ENCODE data around the gene ZBTB18. TPM values are rescaled to one million over a fixed set of nuclear protein-coding genes. Genes with fewer than 3 reads are reported as not detected.

ZBTB18 gene
- total RNA-seq, 2 donors from 2014 or later = 14.2 to 40.8 TPM

- no peak for TF ChIP-seq POLR2A (IDR thresholded peaks at IDR 0.05)
- TF ChIP-seq CTCF (IDR thresholded peaks at IDR 0.05) = no peak
- TF ChIP-seq POLR2AphosphoS5 (IDR thresholded peaks at IDR 0.05) = no peak
- 97% methylated on average over 2 of the region's 2 CpGs for WGBS
- intact Hi-C loops (cut with DNase I) = no loop called here
- Histone ChIP-seq H3K36me3 (no peaks in the 10 kb centered on the region), H3K4me1 (replicated peaks) (no peaks in the 10 kb centered on the region), H3K9me3 (no peaks in the 10 kb centered on the region), H3K27ac (no peak overlapping the region), H3K27me3 (replicated peaks; ENCODE audit: insufficient read depth) (no peaks in the 10 kb centered on the region), H3K4me3 (no peak overlapping the region)
- DNase-seq (ENCODE audit: low spot score) = no peak
Measured at GRCh38 chr1:244060686-244061085, 9.6 kb downstream of the ZBTB18 start.

- intact Hi-C loops (cut with DNase I) = no loop called here
- Histone ChIP-seq H3K27me3 (replicated peaks; ENCODE audit: insufficient read depth) (no peaks in the 10 kb centered on the region), H3K36me3 (no peaks in the 10 kb centered on the region), H3K4me1 (replicated peaks) (no peaks in the 10 kb centered on the region), H3K4me3 (no peak overlapping the region), H3K27ac (no peak overlapping the region), H3K9me3 (no peaks in the 10 kb centered on the region)
- no peak for DNase-seq (ENCODE audit: low spot score)
- WGBS = 91% methylated on average over 4 of the region's 4 CpGs
- no peak for TF ChIP-seq CTCF (IDR thresholded peaks at IDR 0.05)
- no peak for TF ChIP-seq POLR2AphosphoS5 (IDR thresholded peaks at IDR 0.05)
- no peak for TF ChIP-seq POLR2A (IDR thresholded peaks at IDR 0.05)
Measured at GRCh38 chr1:244062156-244062725, 11.2 kb downstream of the ZBTB18 start.

GRCh38 chr1:244063498-244063897, 12.4 kb downstream of the ZBTB18 start:
- TF ChIP-seq CTCF (IDR thresholded peaks at IDR 0.05) (no peak), POLR2A (IDR thresholded peaks at IDR 0.05) (no peak), POLR2AphosphoS5 (IDR thresholded peaks at IDR 0.05) (no peak)
- Histone ChIP-seq H3K4me1 (replicated peaks) (no peaks in the 10 kb centered on the region), H3K27me3 (replicated peaks; ENCODE audit: insufficient read depth) (no peaks in the 10 kb centered on the region), H3K9me3 (no peaks in the 10 kb centered on the region), H3K27ac (no peak overlapping the region), H3K36me3 (no peaks in the 10 kb centered on the region), H3K4me3 (no peak overlapping the region)
- no peak for DNase-seq (ENCODE audit: low spot score)
- intact Hi-C loops (cut with DNase I) = no loop called here
- 66% methylated on average over 6 of the region's 6 CpGs for WGBS

- no peak for TF ChIP-seq POLR2A (IDR thresholded peaks at IDR 0.05)
- no peak for TF ChIP-seq POLR2AphosphoS5 (IDR thresholded peaks at IDR 0.05)
- TF ChIP-seq CTCF (IDR thresholded peaks at IDR 0.05) = no peak
- Histone ChIP-seq H3K4me3 (no peak overlapping the region), H3K27ac (no peak overlapping the region), H3K9me3 (no peaks in the 10 kb centered on the region), H3K27me3 (replicated peaks; ENCODE audit: insufficient read depth) (no peaks in the 10 kb centered on the region), H3K36me3 (no peaks in the 10 kb centered on the region), H3K4me1 (replicated peaks) (no peaks in the 10 kb centered on the region)
- WGBS = 92% methylated on average over 8 of the region's 8 CpGs
- DNase-seq (ENCODE audit: low spot score) = no peak
- intact Hi-C loops (cut with DNase I) = no loop called here
Measured at GRCh38 chr1:244064621-244065020, 13.5 kb downstream of the ZBTB18 start.

- no peak for TF ChIP-seq CTCF (IDR thresholded peaks at IDR 0.05)
- no peak for TF ChIP-seq POLR2A (IDR thresholded peaks at IDR 0.05)
- no peak for TF ChIP-seq POLR2AphosphoS5 (IDR thresholded peaks at IDR 0.05)
- no peak overlapping the region for H3K4me3 ChIP-seq
- 63% methylated on average over 9 of the region's 9 CpGs for WGBS
- no peaks in the 10 kb centered on the region for H3K9me3 ChIP-seq
- H3K36me3 ChIP-seq = no peaks in the 10 kb centered on the region
- no peaks in the 10 kb centered on the region for H3K4me1 ChIP-seq (replicated peaks)
- no peak overlapping the region for H3K27ac ChIP-seq
- DNase-seq (ENCODE audit: low spot score) = no peak
- no peaks in the 10 kb centered on the region for H3K27me3 ChIP-seq (replicated peaks; ENCODE audit: insufficient read depth)
- intact Hi-C loops (cut with DNase I) = no loop called here
Measured at GRCh38 chr1:244065063-244065793, 14.1 kb downstream of the ZBTB18 start.
